HFFc6 (cell line): ENCODE data around the gene HRH1. TPM values are rescaled to one million over a fixed set of nuclear protein-coding genes. Genes with fewer than 3 reads are reported as not detected.
"Not testable (repeated sequence)": the region's sequence is repeated elsewhere in the genome, so short reads cannot be mapped to it uniquely, and the experiment has no call there.

Experiments
- DNase-seq: peaks from one replicate; pipeline ENCODE4 v3.0.0-alpha.2; 2018
- H3K27ac Mint-ChIP-seq: 2 replicates; pipeline ENCODE4 v1.8.0; 2020; ENCODE audit warnings: mild to moderate bottlenecking, mixed read lengths
- H3K27me3 Mint-ChIP-seq: 2 replicates; pipeline ENCODE4 v1.8.0; 2021; ENCODE audit warnings: mild to moderate bottlenecking, moderate library complexity, mixed read lengths; ENCODE audit not compliant: insufficient read depth
- H3K36me3 Mint-ChIP-seq: 2 replicates; pipeline ENCODE4 v1.8.0; 2021; ENCODE audit warnings: low read depth, mixed read lengths
- H3K4me1 Mint-ChIP-seq: 2 replicates; pipeline ENCODE4 v1.8.0; 2020; ENCODE audit warnings: low read depth, mixed read lengths
- H3K4me3 Mint-ChIP-seq: 2 replicates; pipeline ENCODE4 v1.8.0; 2020; ENCODE audit warnings: mild to moderate bottlenecking, moderate library complexity, mixed read lengths
- H3K9me3 Mint-ChIP-seq: 2 replicates; pipeline ENCODE4 v1.8.0; 2020; ENCODE audit warnings: mild to moderate bottlenecking, mixed read lengths
- total RNA-seq, 6 experiments: library from RNA; stranded (reverse); fragmentation: NEBNext Ultra II Directional; extraction: Animal tissue kit (Norgen Biotek cat#: 25700); gene quantifications; 2 replicates in 1 of 6; 3 replicates in 5 of 6; pipeline ENCODE4 v1.2.3, GENCODE V29; 2021
- TF ChIP-seq, protein P1 (sequence below): fragments of 200-600 bp; sonication (generic); IDR thresholded peaks from 2 replicates; pipeline ENCODE4 v1.5.0; 2021; ENCODE audit warnings: antibody characterized with exemption, mild to moderate bottlenecking

HRH1 gene
- total RNA-seq, 6 experiments from 2014 or later = 4.9 to 8.4 (median 6.4) TPM

DNA sequence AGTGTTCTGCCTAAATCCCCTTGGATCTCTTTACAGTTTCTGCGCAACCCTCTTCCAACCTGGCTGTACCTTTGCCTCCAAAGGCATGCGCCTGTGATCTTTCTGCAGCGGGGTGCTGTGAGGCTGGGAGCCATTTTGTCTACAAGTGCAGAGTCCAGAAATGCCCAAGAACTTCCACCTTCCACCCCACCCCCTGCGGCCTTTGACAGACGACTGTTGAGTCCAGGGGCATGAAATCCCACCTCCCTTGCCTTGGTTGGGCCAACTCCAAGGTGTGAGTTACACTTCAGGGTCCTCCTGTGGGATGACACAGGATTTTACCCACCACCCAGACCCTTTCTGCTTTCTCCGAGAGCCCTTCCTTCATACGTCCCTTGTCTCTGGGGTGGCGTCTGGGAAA, 24.1 kb downstream of the HRH1 start:
- TF ChIP-seq, protein P1, sequence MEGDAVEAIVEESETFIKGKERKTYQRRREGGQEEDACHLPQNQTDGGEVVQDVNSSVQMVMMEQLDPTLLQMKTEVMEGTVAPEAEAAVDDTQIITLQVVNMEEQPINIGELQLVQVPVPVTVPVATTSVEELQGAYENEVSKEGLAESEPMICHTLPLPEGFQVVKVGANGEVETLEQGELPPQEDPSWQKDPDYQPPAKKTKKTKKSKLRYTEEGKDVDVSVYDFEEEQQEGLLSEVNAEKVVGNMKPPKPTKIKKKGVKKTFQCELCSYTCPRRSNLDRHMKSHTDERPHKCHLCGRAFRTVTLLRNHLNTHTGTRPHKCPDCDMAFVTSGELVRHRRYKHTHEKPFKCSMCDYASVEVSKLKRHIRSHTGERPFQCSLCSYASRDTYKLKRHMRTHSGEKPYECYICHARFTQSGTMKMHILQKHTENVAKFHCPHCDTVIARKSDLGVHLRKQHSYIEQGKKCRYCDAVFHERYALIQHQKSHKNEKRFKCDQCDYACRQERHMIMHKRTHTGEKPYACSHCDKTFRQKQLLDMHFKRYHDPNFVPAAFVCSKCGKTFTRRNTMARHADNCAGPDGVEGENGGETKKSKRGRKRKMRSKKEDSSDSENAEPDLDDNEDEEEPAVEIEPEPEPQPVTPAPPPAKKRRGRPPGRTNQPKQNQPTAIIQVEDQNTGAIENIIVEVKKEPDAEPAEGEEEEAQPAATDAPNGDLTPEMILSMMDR = no peak
- no peaks in the 10 kb centered on the region; the same call in 1 of the 2 replicates for H3K27me3 Mint-ChIP-seq
- H3K36me3 Mint-ChIP-seq = peaks cover 16% of the 10 kb centered on the region
- peaks cover 36% of the 10 kb centered on the region for H3K4me1 Mint-ChIP-seq
- no peak overlapping the region for H3K4me3 Mint-ChIP-seq
- H3K9me3 Mint-ChIP-seq = no peaks in the 10 kb centered on the region
- H3K27ac Mint-ChIP-seq = no peak overlapping the region
- no peak for DNase-seq

DNA sequence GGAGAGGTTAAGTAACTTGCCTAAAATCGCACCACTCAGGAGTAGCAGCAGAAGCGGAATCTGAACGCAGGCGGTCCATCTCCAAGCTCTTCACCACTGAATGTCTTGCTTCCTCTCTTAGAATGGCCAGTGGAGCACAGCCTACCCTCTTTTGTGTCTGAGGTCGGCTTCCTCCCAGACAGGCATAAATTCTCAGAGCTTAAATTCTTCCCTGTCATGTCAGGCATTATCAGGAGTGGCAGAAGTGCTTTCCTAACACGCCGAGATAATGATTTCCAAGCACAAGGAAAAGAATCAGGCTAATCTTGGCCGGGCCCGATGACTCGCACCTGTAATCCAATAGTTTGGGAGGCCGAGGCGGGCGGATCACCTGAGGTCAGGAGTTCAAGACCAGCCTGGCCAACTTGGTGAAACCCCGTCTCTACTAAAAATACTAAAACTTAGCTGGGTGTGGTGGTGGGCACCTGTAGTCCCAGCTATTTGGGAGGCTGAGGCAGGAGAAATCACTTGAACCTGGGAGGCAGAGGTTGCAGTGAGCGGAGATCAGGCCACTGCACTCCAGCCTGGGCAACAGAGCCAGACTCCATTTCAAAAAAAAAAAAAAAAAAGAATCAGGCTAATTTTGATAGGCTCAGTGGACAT, 30.2 kb downstream of the HRH1 start:
- H3K36me3 Mint-ChIP-seq, DNase-seq, H3K27me3 Mint-ChIP-seq, H3K9me3 Mint-ChIP-seq, H3K27ac Mint-ChIP-seq, H3K4me3 Mint-ChIP-seq: not testable (repeated sequence)
- H3K4me1 Mint-ChIP-seq = peaks cover 60% of the 10 kb centered on the region

DNA sequence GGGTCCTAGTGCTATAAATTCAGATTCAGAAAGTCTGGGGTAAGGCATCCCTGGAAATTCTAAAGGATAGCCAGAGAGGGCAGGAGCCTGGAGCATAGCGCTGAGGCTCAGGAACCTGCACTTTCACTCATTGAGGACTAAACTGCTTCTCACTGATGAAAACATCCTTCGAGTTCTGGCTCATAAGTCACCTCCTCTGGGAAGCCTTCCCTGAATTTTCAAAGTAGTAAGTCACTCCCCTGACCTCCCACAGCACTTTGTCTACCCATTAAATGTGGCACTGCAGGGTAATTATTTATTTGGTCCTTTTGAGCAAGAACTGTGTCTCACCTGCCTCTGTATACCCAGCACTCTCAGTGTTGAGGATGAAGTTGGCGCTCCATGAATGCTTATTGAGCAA, 30.9 kb downstream of the HRH1 start:
- Mint-ChIP-seq H3K27me3 (no peaks in the 10 kb centered on the region), H3K4me3 (no peak overlapping the region; the same call in 1 of the 2 replicates), H3K36me3 (peaks cover 6% of the 10 kb centered on the region), H3K4me1 (peaks cover 59% of the 10 kb centered on the region), H3K9me3 (no peaks in the 10 kb centered on the region), H3K27ac (peak overlapping the region; percentile 83)
- TF ChIP-seq, protein P1 = no peak
- DNase-seq = no peak

DNA sequence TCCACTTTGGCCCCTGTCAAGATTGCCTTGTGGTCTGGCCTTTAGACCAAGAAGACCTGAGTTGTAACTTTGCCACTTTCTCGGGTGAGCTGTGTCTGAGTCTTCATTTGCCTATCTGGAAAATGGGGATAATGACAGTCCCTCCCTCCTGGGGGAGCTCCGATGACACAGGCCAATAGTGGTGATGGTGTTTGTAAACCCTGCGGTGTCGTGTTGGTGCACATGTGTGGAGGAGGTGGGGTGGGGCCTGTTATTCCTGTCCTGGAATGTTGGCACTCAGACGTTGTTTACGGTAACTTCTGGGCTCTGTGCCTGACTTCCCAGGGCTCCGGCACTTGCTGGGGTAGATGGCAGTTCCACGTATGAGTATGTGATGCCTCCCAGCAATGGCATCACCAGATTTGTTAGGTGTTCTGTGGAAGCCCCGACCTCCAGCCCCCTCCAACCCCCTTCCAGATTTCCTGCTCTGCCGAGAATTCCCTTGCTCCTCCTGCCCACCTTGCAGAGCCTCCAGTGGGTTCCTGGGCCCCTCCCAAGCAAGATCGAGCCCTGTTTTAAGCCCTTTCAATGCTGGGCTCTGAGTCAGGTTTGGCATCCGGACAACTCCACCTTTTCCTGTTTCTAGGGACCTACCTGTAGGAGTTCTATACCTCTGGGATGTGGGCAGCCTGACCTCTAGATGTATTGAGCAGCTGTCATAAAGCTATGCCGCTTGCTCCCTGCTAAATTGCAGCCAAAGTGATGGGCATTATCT, 31.4 kb downstream of the HRH1 start:
- H3K4me3 Mint-ChIP-seq = peak overlapping the region; percentile 58
- peaks cover 53% of the 10 kb centered on the region for H3K4me1 Mint-ChIP-seq
- 0 out of 2 replicates have a peak, but pooled peaks cover under 1% of the 10 kb centered on the region for H3K36me3 Mint-ChIP-seq
- H3K27ac Mint-ChIP-seq = peak overlapping the region; percentile 83
- peak; percentile 94 for DNase-seq
- H3K27me3 Mint-ChIP-seq = no peaks in the 10 kb centered on the region
- no peaks in the 10 kb centered on the region for H3K9me3 Mint-ChIP-seq
- TF ChIP-seq, protein P1 = peak; percentile 39

DNA sequence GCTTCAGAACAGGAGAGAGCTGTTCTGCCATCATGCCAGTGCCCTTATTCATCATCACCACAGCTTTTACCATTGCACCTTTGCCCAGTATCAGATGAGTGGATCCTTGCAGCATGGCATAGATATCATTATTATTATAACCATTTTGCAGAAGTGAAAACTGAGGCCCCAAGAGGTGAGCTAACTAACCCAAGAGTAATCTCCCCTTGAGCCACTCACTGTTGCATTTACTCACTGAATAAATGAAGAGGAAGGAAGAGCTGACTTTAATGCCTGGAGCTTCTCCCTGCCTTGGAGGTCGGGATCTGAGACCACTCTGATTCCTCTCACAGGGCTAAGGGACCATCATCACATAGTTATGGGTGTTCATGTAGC, 32.0 kb downstream of the HRH1 start:
- DNase-seq = no peak
- H3K27me3 Mint-ChIP-seq = no peaks in the 10 kb centered on the region
- peaks cover 48% of the 10 kb centered on the region for H3K4me1 Mint-ChIP-seq
- peaks cover 5% of the 10 kb centered on the region for H3K36me3 Mint-ChIP-seq
- H3K4me3 Mint-ChIP-seq = peak overlapping the region; percentile 58
- H3K27ac Mint-ChIP-seq = peak overlapping the region; percentile 83
- TF ChIP-seq, protein P1 = no peak
- no peaks in the 10 kb centered on the region for H3K9me3 Mint-ChIP-seq

DNA sequence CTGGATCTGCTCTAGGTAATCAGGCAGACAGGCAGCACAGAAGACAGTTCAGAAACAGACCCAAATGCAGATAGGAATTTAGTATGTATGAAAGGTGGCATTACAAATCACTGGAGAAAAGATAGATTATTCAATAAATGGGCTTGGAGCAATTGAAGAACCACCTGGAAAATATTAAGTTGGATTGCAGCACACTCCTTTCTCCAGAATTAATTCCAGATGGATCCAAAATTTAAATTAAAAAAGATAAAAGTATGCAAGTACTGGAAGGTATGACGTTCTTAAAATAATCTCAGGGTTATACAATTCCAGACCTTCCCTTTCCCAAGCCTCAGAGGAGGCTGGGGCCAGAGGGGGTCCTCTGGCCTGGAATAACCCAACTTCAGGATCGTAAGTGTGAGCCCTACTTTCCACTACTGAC, 32.5 kb downstream of the HRH1 start:
- no peak for DNase-seq
- Mint-ChIP-seq H3K36me3 (peaks cover 7% of the 10 kb centered on the region), H3K4me1 (peaks cover 44% of the 10 kb centered on the region)

More for the DNA sequence above, 32.5 kb downstream of the HRH1 start:
- TF ChIP-seq, protein P1 = no peak
- Mint-ChIP-seq H3K4me3 (0 out of 2 replicates have a peak overlapping the region, but pooled peaks have one; percentile 58), H3K9me3 (no peaks in the 10 kb centered on the region), H3K27me3 (no peaks in the 10 kb centered on the region; the same call in 1 of the 2 replicates), H3K27ac (peak overlapping the region; percentile 83)
